Endodermal cell (in vitro differentiated cells): Measurements from ENCODE around the gene ARL5C. TPM values are rescaled to one million over a fixed set of nuclear protein-coding genes. Genes with fewer than 3 reads are reported as not detected.

Experiments
- DNase-seq: peaks from one replicate; pipeline ENCODE4 v3.0.0-alpha.2; 2017
- H3K27ac ChIP-seq: 2 replicates; pipeline ENCODE4 v1.5.1; 2013; ENCODE audit warnings: mild to moderate bottlenecking, low read depth, low read length, moderate library complexity
- H3K27me3 ChIP-seq: 2 replicates; pipeline ENCODE4 v1.6.1; 2013; ENCODE audit warnings: mild to moderate bottlenecking, low read length, moderate library complexity; ENCODE audit not compliant: insufficient read depth, control insufficient read depth, poor library complexity, severe bottlenecking
- H3K36me3 ChIP-seq: 2 replicates; pipeline ENCODE4 v1.7.0; 2013; ENCODE audit warnings: mild to moderate bottlenecking, low read length, moderate library complexity; ENCODE audit not compliant: control insufficient read depth, insufficient read depth
- H3K4me1 ChIP-seq: one replicate; pipeline ENCODE4 v1.7.0; 2013; ENCODE audit warnings: low read length; ENCODE audit not compliant: control insufficient read depth, insufficient read depth
- H3K4me3 ChIP-seq: 2 replicates; pipeline ENCODE4 v1.5.1; 2013; ENCODE audit warnings: mild to moderate bottlenecking, low read length, moderate library complexity
- H3K9ac ChIP-seq: 2 replicates; pipeline ENCODE4 v1.6.1; 2013; ENCODE audit warnings: mild to moderate bottlenecking, low read length, moderate library complexity; ENCODE audit not compliant: poor library complexity, severe bottlenecking; ENCODE audit errors: extremely low read depth
- H3K9me3 ChIP-seq: 2 replicates; pipeline ENCODE4 v1.6.1; 2013; ENCODE audit warnings: mild to moderate bottlenecking, low read length, moderate library complexity; ENCODE audit not compliant: control insufficient read depth
- H3K27ac Mint-ChIP-seq: 2 replicates; pipeline ENCODE4 v1.8.0; 2020; ENCODE audit warnings: mixed read lengths
- H3K27me3 Mint-ChIP-seq: 2 replicates; pipeline ENCODE4 v1.8.0; 2021; ENCODE audit warnings: mild to moderate bottlenecking, mixed read lengths; ENCODE audit not compliant: insufficient read depth
- H3K36me3 Mint-ChIP-seq: 2 replicates; pipeline ENCODE4 v1.8.0; 2020; ENCODE audit warnings: low read depth, mixed read lengths
- H3K4me1 Mint-ChIP-seq: 2 replicates; pipeline ENCODE4 v1.8.0; 2020; ENCODE audit warnings: mixed read lengths
- H3K4me3 Mint-ChIP-seq: 2 replicates; pipeline ENCODE4 v1.8.0; 2020; ENCODE audit warnings: mild to moderate bottlenecking, moderate library complexity, mixed read lengths
- H3K9me3 Mint-ChIP-seq: 2 replicates; pipeline ENCODE4 v1.8.0; 2020; ENCODE audit warnings: mild to moderate bottlenecking, mixed read lengths
- CTCF ChIP-seq: fragments of 200-600 bp; sonication (generic); conservative IDR thresholded peaks from 2 replicates; pipeline ENCODE4 v1.5.0; 2021; ENCODE audit warnings: antibody characterized with exemption, mild to moderate bottlenecking
- WGBS, 2 experiments: methylation state at CpG; one replicate each; pipeline versions ENCODE4 v1.1.5 to v1.1.7; 2013; ENCODE audit warnings: missing lambda C conversion rate in 2 of 2, mixed read lengths in 1 of 2; ENCODE audit not compliant: insufficient coverage in 1 of 2, insufficient read length in 1 of 2; 5-methylcytosine and 5-hydroxymethylcytosine counted together
- total RNA-seq, 2 donors: library from RNA; stranded (reverse); fragmentation: NEBNext Ultra II Directional in 1 of 2; extraction: Animal tissue kit (Norgen Biotek cat#: 25700) in 1 of 2; gene quantifications; 2 replicates in 1 of 2; 3 replicates in 1 of 2; pipeline ENCODE4 v1.2.1, GENCODE V29; 2021

Gene ARL5C
- total RNA-seq, 2 donors from 2014 or later, result not detected

DNA sequence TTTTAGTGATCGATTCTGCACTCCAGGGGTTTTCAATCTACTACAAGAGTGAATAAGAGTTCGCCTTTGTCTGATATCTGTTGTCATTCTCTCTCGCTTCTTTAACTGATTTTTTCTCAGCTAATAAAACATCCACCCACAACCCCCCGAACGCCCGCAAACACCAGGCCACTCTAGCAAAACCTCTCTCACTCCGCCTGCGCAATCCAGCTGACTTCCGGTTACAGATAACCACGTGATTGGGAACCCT, 33.8 kb upstream of the ARL5C start:
- H3K9ac ChIP-seq, result peak overlapping the region; percentile 97
- Mint-ChIP-seq H3K27ac (peak overlapping the region; percentile 100), H3K27me3 (no peaks in the 10 kb centered on the region), H3K36me3 (peaks cover 43% of the 10 kb centered on the region), H3K9me3 (no peaks in the 10 kb centered on the region), H3K4me1 (peaks cover 32% of the 10 kb centered on the region), H3K4me3 (peak overlapping the region; percentile 98)
- H3K27ac ChIP-seq, result peak overlapping the region; percentile 98
- no peak for TF ChIP-seq CTCF
- peaks cover 39% of the 10 kb centered on the region for H3K36me3 ChIP-seq
- no peaks in the 10 kb centered on the region for H3K9me3 ChIP-seq
- no peaks in the 10 kb centered on the region for H3K27me3 ChIP-seq
- peak; percentile 95 for DNase-seq
- peak overlapping the region; percentile 92 for H3K4me3 ChIP-seq
- H3K4me1 ChIP-seq, result no peaks in the 10 kb centered on the region
- whole genome bisulfite sequencing, 2 experiments, result 4 to 6% methylated on average over 4 to 10 of the region's 10 CpGs

DNA sequence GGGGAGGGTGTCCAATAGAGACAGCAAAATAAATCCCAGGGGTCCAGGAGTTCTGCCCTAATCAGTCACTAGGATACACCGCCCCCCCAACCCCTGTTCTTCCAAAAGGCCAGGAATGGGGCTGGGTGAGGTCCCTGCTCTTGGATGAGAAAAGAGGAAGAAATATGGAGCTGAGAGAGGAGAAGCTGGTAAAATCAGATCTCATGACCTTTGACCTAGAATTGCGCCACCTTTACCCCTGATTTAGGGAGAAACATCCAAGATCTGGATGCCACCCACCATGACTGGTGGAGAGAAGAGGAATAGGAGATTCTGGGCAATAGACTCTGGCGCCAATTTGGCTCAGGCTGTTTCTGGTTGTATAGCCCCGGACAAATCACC, 32.2 kb upstream of the ARL5C start:
- Mint-ChIP-seq H3K27ac (no peak overlapping the region), H3K27me3 (no peaks in the 10 kb centered on the region), H3K9me3 (no peaks in the 10 kb centered on the region), H3K36me3 (peaks cover 31% of the 10 kb centered on the region), H3K4me1 (peaks cover 36% of the 10 kb centered on the region), H3K4me3 (peak overlapping the region; percentile 98)
- WGBS, 2 experiments, result 77 to 91% methylated on average over 1 to 4 of the region's 4 CpGs
- no peaks in the 10 kb centered on the region for H3K9me3 ChIP-seq
- H3K4me1 ChIP-seq, result no peaks in the 10 kb centered on the region
- no peak for TF ChIP-seq CTCF
- H3K27ac ChIP-seq, result no peak overlapping the region
- H3K27me3 ChIP-seq, result no peaks in the 10 kb centered on the region
- no peak overlapping the region for H3K4me3 ChIP-seq
- H3K9ac ChIP-seq, result peak overlapping the region; percentile 25
- H3K36me3 ChIP-seq, result peaks cover 28% of the 10 kb centered on the region
- no peak for DNase-seq

- Mint-ChIP-seq H3K27ac (no peak within 1 kb of the TSS), H3K4me1 (peaks cover 36% of the 10 kb centered on the region), H3K4me3 (peak within 1 kb of the TSS; percentile 98), H3K36me3 (peaks cover 31% of the 10 kb centered on the region), H3K27me3 (no peaks in the 10 kb centered on the region), H3K9me3 (no peaks in the 10 kb centered on the region)
- H3K36me3 ChIP-seq, result peaks cover 30% of the 10 kb centered on the region
- peak within 1 kb of the TSS; percentile 79 for H3K4me3 ChIP-seq
- peak; percentile 98 for DNase-seq
- H3K27ac ChIP-seq, result no peak within 1 kb of the TSS
- H3K27me3 ChIP-seq, result no peaks in the 10 kb centered on the region
- 0 to 1% methylated on average over 26 to 52 of the region's 55 CpGs for WGBS, 2 experiments
- H3K9ac ChIP-seq, result peak within 1 kb of the TSS; percentile 25
- no peak for TF ChIP-seq CTCF
- H3K4me1 ChIP-seq, result no peaks in the 10 kb centered on the region
- no peaks in the 10 kb centered on the region for H3K9me3 ChIP-seq
Measured at GRCh38 chr17:39197380-39198185, 31.6 kb upstream of the ARL5C start, which contains the start of gene CACNB1. TSS of gene CACNB1 (minus strand) at chr17:39197669. CDS start at chr17:39197495, 174 bp downstream.
